ENCODE results near the gene GLI3. TPM values are rescaled to one million over a fixed set of nuclear protein-coding genes. Genes with fewer than 3 reads are reported as not detected.

GLI3 gene
- total RNA-seq, 1 donor from 2014 or later = 32.0 TPM

DNA sequence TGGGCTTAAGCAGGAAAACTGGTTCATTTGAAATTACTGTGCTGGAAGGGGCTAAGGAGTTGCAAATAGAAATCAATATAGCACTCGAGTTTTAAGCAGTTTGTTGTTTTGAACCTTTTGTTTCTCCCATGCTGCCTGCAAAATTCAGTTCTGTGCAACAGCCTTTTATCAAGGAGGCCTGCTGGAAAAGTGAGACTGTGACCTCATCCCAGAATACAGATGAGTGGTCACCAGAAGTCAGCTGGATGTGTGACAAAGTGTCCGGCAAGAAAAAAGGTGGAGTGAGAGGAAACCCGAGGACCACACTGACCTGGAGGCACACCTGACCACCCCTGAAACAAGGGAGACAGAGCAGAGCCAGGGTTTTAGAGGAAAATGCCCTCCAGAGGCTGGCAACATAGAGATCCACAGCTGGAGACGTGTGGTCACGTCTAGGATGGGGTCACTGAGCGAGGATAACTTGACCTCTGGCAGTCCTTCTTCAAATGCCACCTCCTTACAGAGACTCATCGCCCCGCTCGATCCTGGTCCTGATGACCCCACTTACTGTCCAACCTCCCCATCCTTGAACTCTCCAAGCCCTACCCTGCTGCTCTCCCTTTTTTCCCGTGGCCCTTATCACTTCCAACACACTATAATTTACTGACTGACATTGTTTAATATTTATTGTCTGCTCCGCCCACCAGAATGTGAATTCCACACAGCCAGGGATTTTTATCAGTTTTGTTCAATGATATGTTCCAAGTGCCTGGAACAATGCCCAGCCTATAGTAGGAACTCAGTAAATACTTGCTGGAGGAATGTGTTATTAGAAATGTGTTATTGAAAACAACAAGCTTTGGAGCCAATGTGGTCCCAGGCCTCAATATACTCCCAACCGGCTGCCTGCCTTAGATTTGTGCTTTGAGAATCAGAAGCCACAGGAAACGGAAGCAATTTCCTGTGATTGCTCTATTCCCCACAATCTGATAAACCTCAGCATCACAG lies 243.8 kb downstream of the GLI3 start:
- Histone ChIP-seq H3K27me3 (no peaks in the 10 kb centered on the region), H2AFZ (replicated peaks) (no peak overlapping the region), H3K4me1 (peaks cover 15% of the 10 kb centered on the region), H3K9ac (no peak overlapping the region), H3K27ac (no peak overlapping the region), H3K4me2 (no peak overlapping the region), H3K36me3 (no peaks in the 10 kb centered on the region), H3K9me3 (ENCODE audit: low read depth) (no peaks in the 10 kb centered on the region), H3F3A (ENCODE audit: low read depth) (peaks cover 7% of the 10 kb centered on the region), H3K79me2 (ENCODE audit: low read depth) (peaks cover 25% of the 10 kb centered on the region), H3K4me3 (no peak overlapping the region), H4K20me1 (ENCODE audit: low read depth) (peaks cover 51% of the 10 kb centered on the region)
- no peak for DNase-seq (ENCODE audit: low spot score)
- H3K9me3 Mint-ChIP-seq = no peaks in the 10 kb centered on the region
- peaks cover 61% of the 10 kb centered on the region for H3K4me1 Mint-ChIP-seq
- peaks cover 40% of the 10 kb centered on the region for H3K36me3 Mint-ChIP-seq
- TF ChIP-seq EZH2 (IDR thresholded peaks at IDR 0.05) = no peak
- TF ChIP-seq EZH2phosphoT487 (IDR thresholded peaks at IDR 0.05) = no peak
- TF ChIP-seq, protein P1, sequence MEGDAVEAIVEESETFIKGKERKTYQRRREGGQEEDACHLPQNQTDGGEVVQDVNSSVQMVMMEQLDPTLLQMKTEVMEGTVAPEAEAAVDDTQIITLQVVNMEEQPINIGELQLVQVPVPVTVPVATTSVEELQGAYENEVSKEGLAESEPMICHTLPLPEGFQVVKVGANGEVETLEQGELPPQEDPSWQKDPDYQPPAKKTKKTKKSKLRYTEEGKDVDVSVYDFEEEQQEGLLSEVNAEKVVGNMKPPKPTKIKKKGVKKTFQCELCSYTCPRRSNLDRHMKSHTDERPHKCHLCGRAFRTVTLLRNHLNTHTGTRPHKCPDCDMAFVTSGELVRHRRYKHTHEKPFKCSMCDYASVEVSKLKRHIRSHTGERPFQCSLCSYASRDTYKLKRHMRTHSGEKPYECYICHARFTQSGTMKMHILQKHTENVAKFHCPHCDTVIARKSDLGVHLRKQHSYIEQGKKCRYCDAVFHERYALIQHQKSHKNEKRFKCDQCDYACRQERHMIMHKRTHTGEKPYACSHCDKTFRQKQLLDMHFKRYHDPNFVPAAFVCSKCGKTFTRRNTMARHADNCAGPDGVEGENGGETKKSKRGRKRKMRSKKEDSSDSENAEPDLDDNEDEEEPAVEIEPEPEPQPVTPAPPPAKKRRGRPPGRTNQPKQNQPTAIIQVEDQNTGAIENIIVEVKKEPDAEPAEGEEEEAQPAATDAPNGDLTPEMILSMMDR (IDR thresholded peaks at IDR 0.05) = no peak
- peak overlapping the region; percentile 27 for H3K27ac Mint-ChIP-seq
- H3K4me3 Mint-ChIP-seq = no peak overlapping the region
- no peaks in the 10 kb centered on the region for H3K27me3 Mint-ChIP-seq (ENCODE audit: insufficient read depth, low read depth)

DNA sequence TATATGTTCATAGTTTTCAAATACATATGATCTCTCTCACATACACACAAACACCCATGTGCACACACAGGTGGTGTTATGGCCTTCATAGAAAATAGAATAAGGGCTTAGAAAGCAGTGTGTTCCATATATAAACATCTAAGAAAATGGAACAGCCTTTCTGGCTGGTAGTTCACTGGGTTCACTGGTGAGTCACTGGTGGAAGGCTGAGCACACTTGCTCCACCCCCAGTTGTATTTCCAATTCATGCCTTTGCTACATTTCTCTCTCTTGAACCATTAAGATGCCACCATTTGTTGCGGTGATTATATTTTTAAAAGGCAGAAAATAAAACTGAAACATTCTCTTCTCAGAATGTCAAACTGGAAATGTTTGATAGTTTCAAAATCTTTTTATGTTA lies 252.1 kb downstream of the GLI3 start:
- Histone ChIP-seq H2AFZ (replicated peaks) (no peak overlapping the region), H3K9me3 (ENCODE audit: low read depth) (no peaks in the 10 kb centered on the region), H3K27ac (peak overlapping the region; percentile 83), H3F3A (ENCODE audit: low read depth) (peaks cover 42% of the 10 kb centered on the region), H3K9ac (no peak overlapping the region), H3K4me2 (peak overlapping the region; percentile 36), H3K27me3 (no peaks in the 10 kb centered on the region), H4K20me1 (ENCODE audit: low read depth) (peaks cover 80% of the 10 kb centered on the region), H3K79me2 (ENCODE audit: low read depth) (peaks cover 40% of the 10 kb centered on the region), H3K4me1 (peaks cover 51% of the 10 kb centered on the region), H3K36me3 (no peaks in the 10 kb centered on the region), H3K4me3 (no peak overlapping the region)
- H3K36me3 Mint-ChIP-seq = peaks cover 36% of the 10 kb centered on the region
- no peak for DNase-seq (ENCODE audit: low spot score)
- H3K4me1 Mint-ChIP-seq = peaks cover 43% of the 10 kb centered on the region
- no peak overlapping the region for H3K4me3 Mint-ChIP-seq
- peaks cover 2% of the 10 kb centered on the region for H3K27me3 Mint-ChIP-seq (ENCODE audit: insufficient read depth, low read depth)
- no peak overlapping the region for H3K27ac Mint-ChIP-seq
- TF ChIP-seq, protein P1 (IDR thresholded peaks at IDR 0.05) = no peak
- TF ChIP-seq EZH2phosphoT487 (IDR thresholded peaks at IDR 0.05) (no peak), EZH2 (IDR thresholded peaks at IDR 0.05) (no peak)
- H3K9me3 Mint-ChIP-seq = no peaks in the 10 kb centered on the region

DNA sequence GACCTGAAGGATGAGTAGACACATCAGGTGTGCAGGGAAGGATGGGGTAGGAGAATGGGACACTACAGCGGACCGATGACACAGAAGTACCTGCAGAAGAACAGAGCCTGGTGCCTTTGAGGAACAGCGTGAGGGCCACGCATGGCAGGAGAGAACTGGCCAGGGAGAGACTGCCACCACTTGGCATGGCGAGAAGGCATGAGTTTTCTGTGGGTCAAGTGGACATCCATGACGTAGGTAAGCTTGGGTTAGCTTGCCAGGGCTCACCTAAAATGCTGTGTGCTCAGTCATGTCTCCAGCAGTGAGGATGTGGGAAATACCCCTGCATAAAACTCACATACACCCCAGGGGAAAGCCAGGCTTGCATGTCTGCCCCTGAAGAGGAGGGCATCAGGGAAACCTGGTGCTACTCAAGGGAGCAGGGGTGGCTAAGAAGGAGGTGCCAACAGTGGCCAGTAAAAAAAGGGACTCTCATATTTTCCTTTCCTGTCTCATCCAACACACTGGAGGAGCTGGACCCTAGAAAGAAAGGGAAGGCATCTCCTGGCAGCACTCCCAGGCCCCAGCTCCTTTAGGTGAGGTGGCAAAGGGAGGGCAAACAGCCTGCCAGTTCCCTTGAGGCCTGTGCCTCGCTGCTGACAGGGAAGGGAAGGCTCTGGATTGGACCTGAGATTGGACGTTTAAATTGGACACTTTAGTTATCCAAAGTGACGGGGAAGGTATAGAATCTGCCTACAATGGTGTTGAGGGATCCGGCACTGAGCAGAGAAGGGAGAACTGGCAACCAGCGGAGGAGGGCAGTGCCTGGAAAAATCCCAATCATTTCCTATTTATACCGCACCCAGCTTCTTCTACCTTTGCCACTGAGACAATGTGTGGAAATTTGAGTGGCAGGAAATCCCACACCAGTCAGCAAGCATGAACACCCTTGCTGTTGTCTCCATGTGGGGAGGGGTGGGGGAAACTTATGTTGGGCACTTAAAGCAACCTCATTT lies 255.7 kb downstream of the GLI3 start:
- no peak overlapping the region for H3K4me3 Mint-ChIP-seq
- H3K36me3 ChIP-seq = no peaks in the 10 kb centered on the region
- peak overlapping the region; percentile 50 for H3K27ac Mint-ChIP-seq
- H3K4me3 ChIP-seq = no peak overlapping the region
- peaks cover 44% of the 10 kb centered on the region for H3K36me3 Mint-ChIP-seq
- peaks cover 55% of the 10 kb centered on the region for H3K4me1 ChIP-seq
- peaks cover 23% of the 10 kb centered on the region for H3K79me2 ChIP-seq (ENCODE audit: low read depth)
- H3K9me3 ChIP-seq (ENCODE audit: low read depth) = no peaks in the 10 kb centered on the region
- H4K20me1 ChIP-seq (ENCODE audit: low read depth) = peaks cover 74% of the 10 kb centered on the region
- no peaks in the 10 kb centered on the region for H3K9me3 Mint-ChIP-seq
- H2AFZ ChIP-seq (replicated peaks) = no peak overlapping the region
- no peak overlapping the region for H3K4me2 ChIP-seq
- TF ChIP-seq, protein P1 (IDR thresholded peaks at IDR 0.05) = no peak
- DNase-seq (ENCODE audit: low spot score) = no peak
- H3K27me3 ChIP-seq = no peaks in the 10 kb centered on the region
- H3K9ac ChIP-seq = no peak overlapping the region
- peaks cover 55% of the 10 kb centered on the region for H3K4me1 Mint-ChIP-seq
- peaks cover 2% of the 10 kb centered on the region for H3K27me3 Mint-ChIP-seq (ENCODE audit: insufficient read depth, low read depth)
- no peak overlapping the region for H3K27ac ChIP-seq
- peaks cover 51% of the 10 kb centered on the region for H3F3A ChIP-seq (ENCODE audit: low read depth)

Data from neural progenitor cell (in vitro differentiated cells).